Stimulated activated CD4-positive, alpha-beta T cell treated with anti-CD3 and anti-CD28 coated beads, Interleukin-2, amount 100 ng/mL, for 48 hours (primary cell): ENCODE measurements around the gene NBEAL1.
"Not testable (repeated sequence)": the region's sequence is repeated elsewhere in the genome, so short reads cannot be mapped to it uniquely, and the experiment has no call there.

Experiments
- DNase-seq, 2 donors: peaks; one replicate each; pipeline ENCODE4 v3.0.0-alpha.2; 2020

NBEAL1 gene

GRCh38 chr2:203040966-203041521, 26.4 kb downstream of the NBEAL1 start:
- no peak for DNase-seq

- DNase-seq: no peak
Observed at GRCh38 chr2:203042178-203042577, 27.5 kb downstream of the NBEAL1 start.

DNA sequence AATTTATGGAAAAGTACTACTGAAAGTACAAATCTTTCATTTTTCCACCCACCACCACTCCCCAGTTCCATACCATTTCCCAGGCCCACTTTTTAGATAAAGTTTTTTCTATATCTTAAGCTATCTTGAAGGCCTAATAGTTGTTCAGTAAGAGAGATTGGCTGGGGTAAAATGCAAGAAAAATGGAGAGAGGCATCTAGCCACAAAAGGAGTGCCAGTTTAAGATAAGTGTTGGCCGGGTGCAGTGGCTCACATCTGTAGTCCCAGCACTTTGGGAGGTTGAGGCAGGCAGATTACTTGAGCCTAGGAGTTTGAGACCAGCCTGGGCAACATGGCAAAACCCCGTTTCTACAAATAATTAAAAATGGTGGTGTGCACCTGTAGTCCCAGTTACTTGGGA, 28.6 kb downstream of the NBEAL1 start:
- no peak for DNase-seq

DNA sequence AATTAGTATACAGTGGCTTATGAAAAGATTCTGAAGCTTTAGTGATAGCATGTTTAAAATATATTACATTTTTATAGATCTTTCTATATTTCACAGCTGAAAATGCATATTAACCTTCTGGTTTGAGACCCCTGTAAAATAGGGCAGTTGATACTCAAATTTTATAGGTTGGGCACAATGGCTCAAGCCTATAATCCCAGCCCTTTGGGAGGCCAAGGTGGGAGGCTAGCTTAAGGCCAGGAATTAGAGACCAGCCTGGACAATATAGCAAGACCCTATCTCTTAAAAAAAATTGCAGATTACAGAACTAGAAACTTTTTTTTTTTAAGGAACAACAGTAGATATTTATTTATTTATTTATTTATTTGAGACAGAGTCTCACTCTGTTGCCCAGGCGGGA, 31.2 kb downstream of the NBEAL1 start:
- DNase-seq: no peak

GRCh38 chr2:203052539-203052938, 37.9 kb downstream of the NBEAL1 start:
- no peak for DNase-seq

- DNase-seq: no peak
Observed at GRCh38 chr2:203059567-203060240, 45.0 kb downstream of the NBEAL1 start.

GRCh38 chr2:203061346-203061745, 46.7 kb downstream of the NBEAL1 start:
- no peak for DNase-seq

DNA sequence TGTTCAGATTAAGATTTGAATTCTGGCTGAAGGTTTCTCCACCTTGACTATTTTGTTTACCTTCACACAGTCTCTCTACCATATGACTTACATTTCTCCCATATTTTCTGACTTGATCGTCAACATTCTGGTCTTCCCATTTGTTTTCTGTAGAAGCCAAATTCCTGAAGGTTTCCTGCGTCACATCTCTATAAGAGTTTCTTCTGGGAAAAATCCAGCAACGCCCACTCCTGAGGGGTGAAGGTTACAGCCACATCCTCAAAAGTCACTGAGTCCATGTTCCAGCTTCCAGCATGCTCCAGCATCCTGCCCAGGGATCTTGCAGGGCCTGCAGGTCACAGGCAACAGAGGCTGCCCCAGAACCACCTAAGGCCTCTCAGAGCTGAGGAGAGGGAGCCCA, 47.5 kb downstream of the NBEAL1 start:
- DNase-seq: no peak

DNA sequence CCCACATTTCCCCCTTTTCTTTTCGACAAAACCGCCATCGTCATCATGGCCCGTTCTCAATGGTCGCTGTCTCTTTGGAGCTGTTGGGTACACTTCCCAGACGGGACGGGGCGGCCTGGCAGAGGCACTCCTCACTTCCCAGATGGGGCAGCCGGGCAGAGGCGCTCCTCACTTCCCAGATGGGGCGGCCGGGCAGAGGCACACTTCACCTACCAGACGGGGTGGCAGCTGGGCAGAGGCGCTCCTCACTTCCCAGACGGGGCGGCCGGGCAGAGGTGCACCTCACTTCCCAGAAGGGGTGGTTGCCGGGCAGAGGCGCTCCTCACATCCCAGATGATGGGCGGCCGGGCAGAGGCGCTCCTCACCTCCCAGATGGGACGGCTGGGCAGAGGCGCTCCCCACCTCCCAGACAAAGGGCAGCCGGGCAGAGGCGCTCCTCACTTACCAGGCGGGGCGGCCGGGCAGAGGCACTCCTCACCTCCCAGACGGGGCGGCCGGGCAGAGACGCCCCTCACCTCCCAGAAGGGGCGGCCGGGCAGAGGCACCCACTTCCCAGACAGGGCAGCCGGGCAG, 51.9 kb downstream of the NBEAL1 start:
- not testable (repeated sequence) for DNase-seq

- DNase-seq: no peak
Observed at GRCh38 chr2:203070701-203071100, 56.0 kb downstream of the NBEAL1 start.

GRCh38 chr2:203071148-203071547, 56.5 kb downstream of the NBEAL1 start:
- no peak for DNase-seq

GRCh38 chr2:203072371-203072770, 57.7 kb downstream of the NBEAL1 start:
- DNase-seq: no peak

DNA sequence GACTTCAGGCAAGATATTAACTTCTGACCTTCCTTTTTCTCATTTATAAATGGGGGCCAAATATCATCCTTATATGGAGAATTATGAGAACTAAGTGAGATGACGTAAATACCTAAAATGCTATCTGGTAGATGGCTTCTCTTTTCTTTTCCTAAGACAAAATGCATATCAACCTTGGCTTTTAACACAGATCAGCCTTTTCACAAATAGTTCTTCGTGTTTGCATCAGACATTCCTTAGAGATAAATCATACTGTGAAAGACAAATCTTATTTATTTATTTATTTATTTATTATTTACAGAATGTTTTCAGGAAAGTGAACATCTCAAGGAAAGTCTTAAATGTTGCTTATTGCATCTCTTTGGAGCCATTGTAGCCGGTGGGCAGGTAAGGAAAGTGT, 62.8 kb downstream of the NBEAL1 start:
- DNase-seq: no peak

DNA sequence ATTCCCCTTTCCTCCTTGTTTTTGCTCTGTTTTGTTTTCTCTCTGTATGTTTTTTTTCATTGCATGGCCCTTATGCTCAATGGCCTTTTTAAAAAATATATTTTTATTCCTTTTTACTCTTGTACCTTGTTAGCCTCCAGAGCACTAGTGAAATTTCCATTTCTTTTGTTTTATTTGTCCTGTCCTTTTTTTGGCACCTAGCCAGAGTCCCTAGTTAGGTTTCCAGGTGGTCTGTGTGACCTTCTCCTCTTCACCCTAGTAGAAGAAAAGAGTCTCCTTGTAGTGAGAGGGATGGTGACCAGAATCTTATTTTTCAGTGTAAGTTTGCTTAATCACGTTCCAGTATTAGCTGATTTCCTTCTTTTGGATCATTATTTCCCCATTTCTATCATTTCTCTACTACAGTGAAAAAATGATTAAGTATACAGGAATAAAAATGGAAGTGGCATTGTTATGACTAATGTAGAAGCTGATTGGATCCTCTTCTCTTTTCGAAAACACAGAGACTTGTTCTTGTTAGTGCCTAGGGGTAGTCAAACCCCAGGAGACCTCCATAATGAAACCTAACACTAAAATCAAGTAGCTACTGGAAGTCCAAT, 65.9 kb downstream of the NBEAL1 start:
- DNase-seq: no peak

DNA sequence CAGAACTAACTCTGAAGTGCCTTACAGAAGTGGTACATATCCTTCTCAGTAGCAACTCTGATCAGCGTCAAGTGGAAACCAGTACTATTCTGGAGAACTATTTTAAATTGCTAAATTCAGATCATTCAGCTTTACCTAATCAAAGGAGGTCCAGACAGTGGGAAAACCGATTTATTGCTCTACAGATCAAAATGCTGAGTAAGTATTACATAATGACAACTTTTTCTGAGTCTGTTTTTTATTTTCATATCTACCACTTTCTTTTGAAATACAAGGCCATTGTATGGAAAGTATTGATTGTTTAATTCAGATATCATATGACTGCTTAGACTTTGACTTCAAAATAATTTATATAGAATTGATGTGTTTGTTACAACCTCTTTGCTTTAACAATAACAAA, 68.7 kb downstream of the NBEAL1 start:
- no peak for DNase-seq

DNA sequence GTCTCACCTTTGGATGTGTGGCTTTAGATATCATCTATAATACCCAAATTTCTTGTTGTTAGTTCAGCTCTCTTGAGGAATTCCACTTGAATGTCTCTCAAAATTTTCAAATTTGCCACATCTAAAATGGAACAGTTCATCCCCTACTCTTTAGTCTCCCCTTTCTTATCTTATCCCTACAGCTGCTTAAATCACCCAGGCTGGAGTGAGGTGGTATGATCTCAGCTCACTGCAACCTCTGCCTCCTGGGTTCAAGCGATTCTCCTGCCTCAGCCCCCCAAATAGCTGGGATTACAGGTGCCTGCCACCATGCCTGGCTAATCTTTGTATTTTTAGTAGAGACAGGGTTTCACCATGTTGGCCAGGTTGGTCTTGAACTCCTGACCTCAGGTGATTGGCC, 71.7 kb downstream of the NBEAL1 start:
- not testable (repeated sequence) for DNase-seq

DNA sequence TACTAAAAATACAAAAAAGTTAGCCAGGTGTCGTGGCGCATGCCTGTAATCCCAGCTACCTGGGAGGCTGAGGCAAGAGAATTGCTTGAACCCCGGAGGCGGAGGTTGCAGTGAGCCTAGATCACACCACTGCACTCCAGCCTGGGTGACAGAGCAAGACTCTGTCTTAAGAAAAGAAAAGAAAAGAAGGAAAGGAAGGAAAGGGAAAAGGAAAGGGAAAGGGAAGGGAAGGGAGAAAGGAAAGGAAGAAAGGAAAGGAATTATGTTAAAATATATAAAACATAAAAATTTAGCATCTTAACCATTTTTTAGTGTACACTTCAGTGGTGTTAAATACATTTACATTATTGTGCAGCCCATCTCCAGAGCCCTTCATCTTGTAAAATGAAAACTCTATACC, 76.0 kb downstream of the NBEAL1 start:
- not testable (repeated sequence) for DNase-seq

DNA sequence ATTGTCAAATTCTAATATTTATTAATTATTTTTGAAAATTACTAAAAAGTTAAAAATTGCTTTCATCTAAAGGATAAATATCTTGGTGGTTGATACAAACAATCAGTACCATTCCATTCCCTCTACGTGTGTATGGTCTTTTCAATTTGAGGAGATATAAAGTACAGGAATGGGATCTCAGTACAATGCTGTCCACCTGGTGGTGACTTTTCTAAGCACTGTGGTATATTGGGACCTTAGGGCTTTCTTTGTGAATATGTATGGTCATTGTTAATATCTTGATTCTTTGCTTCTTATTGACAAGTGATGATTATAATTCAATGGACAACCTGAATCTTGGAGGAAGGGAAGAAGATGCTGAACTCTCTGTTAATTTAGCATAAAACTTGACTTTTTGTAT, 83.1 kb downstream of the NBEAL1 start:
- no peak for DNase-seq

DNA sequence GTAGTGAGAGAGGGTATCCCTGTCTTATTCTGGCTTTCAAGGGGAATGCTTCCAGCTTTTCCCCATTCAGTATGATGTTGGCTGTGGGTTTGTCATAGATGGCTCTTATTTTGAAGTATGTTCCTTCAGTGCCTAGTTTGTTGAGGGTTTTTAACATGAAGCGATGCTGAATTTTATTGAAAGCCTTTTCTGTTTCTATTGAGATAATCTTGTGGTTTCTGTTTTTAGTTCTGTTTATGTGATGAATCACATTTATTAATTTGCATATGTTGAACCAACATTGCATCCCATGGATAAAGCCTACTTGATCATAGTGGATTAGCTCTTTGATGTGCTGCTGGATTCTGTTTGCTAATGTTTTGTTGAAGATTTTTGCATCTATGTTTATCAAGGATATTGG, 87.7 kb downstream of the NBEAL1 start:
- DNase-seq: not testable (repeated sequence)

DNA sequence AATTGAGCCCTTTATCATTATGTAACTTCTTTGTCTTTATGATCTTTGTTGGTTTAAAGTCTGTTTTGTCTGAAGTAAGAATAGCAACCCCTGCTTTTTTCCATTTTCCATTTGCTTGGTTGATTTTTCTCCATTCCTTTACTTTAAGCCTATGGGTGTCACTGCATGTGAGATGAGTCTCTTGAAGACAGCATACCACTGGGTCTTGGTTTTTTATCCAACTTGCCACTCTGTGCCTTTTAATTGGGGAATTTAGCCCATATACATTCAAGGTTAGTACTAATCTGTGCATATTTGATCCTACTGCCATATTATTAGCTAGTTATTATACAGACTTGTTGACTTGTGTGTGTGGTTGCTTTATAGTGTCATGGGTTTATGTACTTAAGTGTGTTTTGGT, 89.6 kb downstream of the NBEAL1 start:
- no peak for DNase-seq

DNA sequence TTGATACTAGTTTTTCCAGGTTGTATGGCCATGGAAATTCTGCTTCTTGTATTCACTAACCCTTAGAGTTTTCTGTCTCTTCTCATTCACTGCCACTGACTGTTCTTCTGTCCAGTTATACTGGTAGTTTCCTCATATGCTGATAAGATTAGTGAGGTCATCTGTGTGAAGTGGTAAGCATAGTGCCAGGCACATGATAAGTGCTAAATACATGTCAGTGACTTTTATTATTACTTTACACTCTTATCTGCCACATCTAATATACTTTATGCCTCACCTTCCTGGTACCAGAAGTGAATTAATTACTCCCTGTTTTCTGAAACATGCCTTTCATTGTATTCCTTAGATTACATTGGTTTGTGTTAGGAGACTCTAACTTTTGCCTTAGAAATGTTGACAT, 91.3 kb downstream of the NBEAL1 start:
- no peak for DNase-seq

DNA sequence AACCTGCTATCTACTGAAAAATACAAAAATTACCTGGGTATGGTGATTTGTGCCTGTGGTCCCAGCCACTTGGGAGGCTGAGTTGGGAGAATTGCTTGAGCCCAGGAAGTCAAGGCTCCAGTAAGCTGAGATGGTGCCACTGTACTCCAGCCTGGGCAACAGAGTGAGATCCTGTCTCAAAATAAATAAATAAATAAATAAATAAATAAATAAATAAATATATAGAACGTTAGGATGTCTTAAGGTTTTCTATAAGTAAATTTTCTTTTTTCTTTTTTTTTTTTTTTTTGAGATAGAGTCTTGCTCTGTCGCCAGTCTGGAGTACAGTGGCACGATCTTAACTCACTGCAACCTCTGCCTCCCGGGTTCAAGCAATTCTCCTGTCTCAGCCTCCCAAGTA, 95.8 kb downstream of the NBEAL1 start:
- DNase-seq: not testable (repeated sequence)

- DNase-seq: no peak
Observed at GRCh38 chr2:203112342-203112741, 97.7 kb downstream of the NBEAL1 start.

DNA sequence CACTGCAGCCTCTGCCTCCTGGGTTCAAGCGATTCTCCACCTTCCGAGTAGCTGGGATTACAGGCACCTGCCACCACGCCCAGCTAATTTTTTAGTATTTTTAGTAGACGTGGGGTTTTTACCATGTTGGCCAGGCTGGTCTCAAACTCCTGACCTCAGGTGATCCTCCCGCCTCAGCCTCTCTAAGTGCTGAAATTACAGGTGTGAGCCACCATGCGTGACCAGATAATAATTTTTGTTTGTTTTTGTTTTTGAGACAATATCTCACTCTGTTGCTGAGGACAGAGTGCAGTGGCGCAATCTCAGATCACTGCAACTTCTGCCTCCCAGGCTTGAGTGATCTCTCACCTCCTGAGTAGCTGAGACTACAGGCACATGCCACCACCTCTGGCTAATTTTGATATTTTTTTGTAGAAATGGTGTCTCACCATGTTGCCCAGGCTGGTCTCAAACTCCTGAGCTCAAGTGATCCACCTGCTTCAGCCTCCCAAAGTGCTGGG, 100.6 kb downstream of the NBEAL1 start:
- not testable (repeated sequence) for DNase-seq
